Right cardiac atrium (tissue), 5 donors: ENCODE results near the gene CCDC88A. TPM values are rescaled to one million over a fixed set of nuclear protein-coding genes. Genes with fewer than 3 reads are reported as not detected.
"Not testable (repeated sequence)": the region's sequence is repeated elsewhere in the genome, so short reads cannot be mapped to it uniquely, and the experiment has no call there.

Source experiments
- ATAC-seq, 2 donors: fragments of 200-7000 bp; cut with Tn5 transposase; one replicate each; pipeline versions ENCODE4 v1.8.0 to v1.9.1; 2020; ENCODE audit warnings: moderate library complexity in 2 of 2, mild to moderate bottlenecking in 1 of 2
- DNase-seq, 3 donors: peaks; one replicate each; pipeline ENCODE4 v3.0.0-alpha.2; 2020
- H3K27ac ChIP-seq: one replicate; pipeline ENCODE4 v1.5.1; 2013; ENCODE audit warnings: mild to moderate bottlenecking, low read length, control low read depth, moderate library complexity
- H3K27me3 ChIP-seq: one replicate; pipeline ENCODE4 v1.6.1; 2013; ENCODE audit not compliant: control insufficient read depth, insufficient read depth
- H3K4me1 ChIP-seq: one replicate; pipeline ENCODE4 v1.6.1; 2013; ENCODE audit warnings: low read length; ENCODE audit not compliant: control insufficient read depth, insufficient read depth
- H3K4me3 ChIP-seq: one replicate; pipeline ENCODE4 v1.5.1; 2013; ENCODE audit warnings: low read length, control low read depth
- H3K9me3 ChIP-seq: one replicate; pipeline ENCODE4 v1.6.1; 2013; ENCODE audit warnings: low read length; ENCODE audit not compliant: control insufficient read depth
- WGBS: extraction: QIAGEN DNeasy Blood & Tissue Kit; methylation state at CpG from one replicate; pipeline ENCODE4 v1.1.7; 2013; 5-methylcytosine and 5-hydroxymethylcytosine counted together
- intact Hi-C, 4 donors: fragments of 100-400 bp; cut with DNase I; formaldehyde crosslinking; loops; one replicate each; pipeline versions ENCODE4 v1.11.0 to v1.14.0; 2022 to 2023
- polyA plus RNA-seq: library from polyadenylated mRNA; stranded (reverse); fragments of 200-250 nt; gene quantifications from one replicate; pipeline ENCODE4 v1.2.3, GENCODE V29; 2013
- total RNA-seq, 4 donors: library from RNA; stranded (reverse); fragmentation: NEBNext Ultra II Directional; extraction: Animal tissue kit (Norgen Biotek cat#: 25700); gene quantifications; one replicate each; pipeline ENCODE4 v1.2.1, GENCODE V29; 2021
- donor health status: healthy with polysubstance abuse.
- donor health status: DM: no; HTN: yes; CAD: no.
- donor health status: DM: no; HTN: no; CAD: no.
- donor health status: DM: no; HTN: yes; CAD: no; lungs with severe emphysema.
- donor health status: DM: yes; HTN: yes; CAD: no.

CCDC88A gene
- total and polyA plus RNA-seq, 5 donors = 18.1 to 40.6 (median 31.5) TPM

DNA sequence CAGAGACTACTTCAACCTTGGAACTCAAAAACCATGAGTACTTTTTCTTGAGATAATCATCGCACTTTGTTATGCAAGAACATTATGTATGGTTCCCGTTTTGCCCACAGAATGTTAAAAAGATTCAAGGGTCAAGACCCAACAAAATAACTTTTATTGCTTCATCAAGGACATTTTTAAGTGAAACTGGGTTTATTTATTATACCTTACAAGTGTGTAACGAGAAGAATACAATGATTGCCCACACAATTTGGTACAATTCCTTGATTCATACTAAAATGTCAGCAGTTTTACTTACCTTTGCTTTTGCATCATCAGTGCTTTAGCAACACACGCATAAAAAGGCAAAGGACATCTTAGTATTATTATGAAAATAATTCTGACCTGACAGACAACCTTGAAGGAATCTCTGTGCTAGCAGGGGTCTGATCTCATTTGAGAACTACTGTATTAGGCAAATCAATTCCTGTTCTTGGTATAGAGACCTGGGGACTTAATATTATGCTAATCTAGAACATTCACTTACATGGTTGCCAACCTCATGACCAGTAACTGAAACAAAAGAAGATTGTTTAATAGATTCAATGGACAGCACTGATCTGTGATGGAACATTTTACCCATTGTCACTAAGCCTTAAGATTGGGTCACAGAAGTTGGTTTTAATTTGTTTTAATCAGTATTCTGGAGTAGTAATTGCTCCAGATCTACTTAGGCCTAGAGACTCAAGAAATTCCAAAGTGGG is 16.2 kb downstream of the CCDC88A start:
- no peaks in the 10 kb centered on the region for H3K9me3 ChIP-seq
- 90% methylated on average over 4 of the region's 4 CpGs for WGBS
- H3K27ac ChIP-seq = no peak overlapping the region
- peaks cover under 1% of the 10 kb centered on the region for H3K4me1 ChIP-seq
- ATAC-seq = no peak
- no peak overlapping the region for H3K4me3 ChIP-seq
- no peak for DNase-seq
- intact Hi-C loops = no loop called here
- H3K27me3 ChIP-seq = no peaks in the 10 kb centered on the region

DNA sequence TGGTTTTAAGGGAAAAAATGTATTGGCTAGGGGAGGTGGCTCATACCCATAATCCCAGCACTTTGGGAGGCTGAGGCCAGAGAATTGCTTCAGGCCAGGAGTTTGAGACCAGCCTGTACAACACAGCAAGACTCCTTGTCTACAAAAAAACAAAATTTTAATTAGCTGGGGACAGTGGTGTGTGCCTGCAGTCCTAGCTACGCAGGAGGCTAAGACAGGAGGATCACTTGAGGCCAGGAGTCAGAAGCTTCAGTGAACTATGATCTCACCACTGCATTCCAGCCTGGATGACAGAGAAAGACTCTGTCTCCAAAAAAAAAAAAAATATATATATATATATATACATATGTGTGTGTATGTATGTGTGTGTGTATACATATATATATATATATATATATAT is 18.5 kb downstream of the CCDC88A start:
- Histone ChIP-seq H3K9me3 (no peaks in the 10 kb centered on the region), H3K4me1 (peaks cover 1% of the 10 kb centered on the region), H3K27me3 (no peaks in the 10 kb centered on the region), H3K27ac (no peak overlapping the region), H3K4me3 (no peak overlapping the region)
- no peak for DNase-seq
- WGBS = 98% methylated on average over 1 of the region's 1 CpG
- intact Hi-C loops = no loop called here
- no peak for ATAC-seq

- ATAC-seq = no peak
- 96% methylated on average over 2 of the region's 2 CpGs for WGBS
- DNase-seq = no peak
- Histone ChIP-seq H3K27me3 (no peaks in the 10 kb centered on the region), H3K27ac (no peak overlapping the region), H3K4me1 (peaks cover 1% of the 10 kb centered on the region), H3K9me3 (no peaks in the 10 kb centered on the region), H3K4me3 (no peak overlapping the region)
- intact Hi-C loops = no loop called here
Measured at GRCh38 chr2:55400332-55400731, 19.3 kb downstream of the CCDC88A start.

GRCh38 chr2:55399815-55400214 is 19.8 kb downstream of the CCDC88A start:
- DNase-seq = no peak
- H3K4me3 ChIP-seq = no peak overlapping the region
- intact Hi-C loops = no loop called here
- H3K9me3 ChIP-seq = no peaks in the 10 kb centered on the region
- H3K27me3 ChIP-seq = no peaks in the 10 kb centered on the region
- H3K27ac ChIP-seq = no peak overlapping the region
- ATAC-seq = no peak
- H3K4me1 ChIP-seq = peaks cover 1% of the 10 kb centered on the region

DNA sequence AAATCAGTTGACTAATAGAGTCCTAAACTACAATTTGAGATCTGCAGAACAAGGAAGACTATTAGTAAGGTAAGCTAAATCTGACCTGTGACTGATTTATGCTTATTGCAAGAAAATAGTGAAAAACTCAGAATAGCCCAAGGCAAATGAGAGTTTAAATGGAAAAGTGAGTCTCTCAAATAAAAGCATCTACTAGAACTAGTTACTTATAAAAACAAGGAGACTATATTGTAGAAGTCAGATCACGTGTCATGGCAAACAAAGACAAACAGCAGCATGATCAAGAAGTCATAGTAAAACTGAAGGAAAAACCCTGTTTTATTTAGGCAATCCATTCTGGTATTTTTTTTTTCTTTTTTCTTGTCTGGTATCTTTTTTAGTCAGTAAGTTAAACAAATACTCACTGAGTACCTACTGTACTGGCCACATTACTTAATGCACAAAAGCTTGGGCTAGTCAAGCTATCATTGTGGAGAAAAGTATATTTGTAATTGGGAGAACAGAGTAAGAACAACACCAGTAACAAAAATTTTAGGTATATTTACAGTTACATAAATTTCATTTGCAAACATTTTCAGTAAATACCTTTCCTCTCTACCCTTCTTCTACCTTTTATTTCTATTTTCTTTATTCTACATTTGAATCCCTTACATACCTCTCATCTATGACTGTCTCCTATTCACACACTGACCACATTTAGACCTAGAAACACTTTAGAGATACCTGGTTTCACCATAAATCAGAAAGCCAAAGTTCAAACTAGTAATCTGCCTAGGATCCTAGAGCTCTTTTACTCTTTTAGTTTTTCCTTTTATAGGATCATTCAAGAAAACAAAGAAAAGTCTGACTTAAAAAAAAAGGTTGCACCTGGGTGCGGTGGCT is 23.7 kb downstream of the CCDC88A start:
- Histone ChIP-seq H3K27ac (no peak overlapping the region), H3K9me3 (no peaks in the 10 kb centered on the region), H3K4me3 (no peak overlapping the region), H3K4me1 (peaks cover 1% of the 10 kb centered on the region), H3K27me3 (no peaks in the 10 kb centered on the region)
- DNase-seq = no peak
- intact Hi-C loops = no loop called here
- 76% methylated on average over 2 of the region's 2 CpGs for WGBS
- no peak for ATAC-seq

DNA sequence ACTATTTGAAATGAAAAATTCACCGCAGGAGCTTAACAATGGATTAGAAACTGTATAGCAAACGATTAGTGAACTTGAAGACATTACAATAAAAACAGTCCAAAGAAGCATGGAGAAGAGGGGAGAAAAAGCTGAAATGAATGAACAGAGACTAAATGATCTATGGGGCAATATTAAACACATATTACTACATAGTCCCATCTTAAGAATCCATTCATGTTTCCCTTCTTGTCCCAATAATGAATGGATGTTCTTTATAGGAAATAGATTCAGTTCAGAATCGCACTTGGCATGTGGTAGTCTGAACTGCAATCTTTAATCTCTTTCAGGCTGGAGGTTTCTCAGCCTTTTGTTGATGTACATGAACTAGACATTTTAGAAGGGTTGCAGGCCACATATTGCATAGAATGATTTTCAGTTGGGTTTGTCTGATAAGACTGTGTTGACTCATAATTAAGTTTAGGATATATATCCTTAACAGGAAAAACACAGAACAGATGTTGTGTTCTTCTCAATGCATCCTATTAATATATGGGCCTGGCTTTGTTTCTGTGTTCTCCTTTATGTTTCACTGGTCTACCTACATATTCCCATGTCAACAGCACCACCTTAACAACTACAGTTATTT is 27.9 kb downstream of the CCDC88A start:
- no peak for DNase-seq
- Histone ChIP-seq H3K27me3 (no peaks in the 10 kb centered on the region), H3K27ac (no peak overlapping the region), H3K9me3 (no peaks in the 10 kb centered on the region), H3K4me1 (no peaks in the 10 kb centered on the region), H3K4me3 (no peak overlapping the region)
- WGBS = 82% methylated on average over 3 of the region's 3 CpGs
- intact Hi-C loops = loop anchor here in 1 of 4 donors (5.0 kb wide), 1 partner anchor 201 kb away; no protein-coding TSS in a partner anchor
- no peak for ATAC-seq

GRCh38 chr2:55391155-55391554 is 28.5 kb downstream of the CCDC88A start:
- WGBS = 85% methylated on average over 2 of the region's 2 CpGs
- Histone ChIP-seq H3K27ac (no peak overlapping the region), H3K4me1 (no peaks in the 10 kb centered on the region), H3K4me3 (no peak overlapping the region), H3K27me3 (no peaks in the 10 kb centered on the region), H3K9me3 (no peaks in the 10 kb centered on the region)
- intact Hi-C loops = loop anchor here in 1 of 4 donors (5.0 kb wide), 1 partner anchor 201 kb away; no protein-coding TSS in a partner anchor
- no peak for ATAC-seq
- no peak for DNase-seq

DNA sequence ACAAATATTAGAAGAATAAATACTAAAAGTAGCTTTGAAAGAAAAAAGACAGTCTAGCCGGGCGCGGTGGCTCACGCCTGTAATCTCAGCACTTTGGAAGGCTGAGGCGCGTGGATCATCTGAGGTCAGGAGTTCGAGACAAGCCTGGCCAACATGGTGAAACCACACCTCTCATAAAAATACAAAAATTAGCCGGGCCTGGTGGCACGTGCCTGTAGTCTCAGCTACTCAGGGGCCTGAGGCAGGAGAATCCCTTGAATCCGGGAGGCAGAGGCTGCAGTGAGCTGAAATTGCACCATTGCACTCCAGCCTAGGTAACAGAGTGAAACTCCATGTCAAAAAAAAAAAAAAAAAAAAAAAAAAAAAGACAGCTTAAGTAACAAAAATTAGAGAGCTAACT is 34.1 kb downstream of the CCDC88A start:
- H3K9me3 ChIP-seq, DNase-seq: not testable (repeated sequence)

DNA sequence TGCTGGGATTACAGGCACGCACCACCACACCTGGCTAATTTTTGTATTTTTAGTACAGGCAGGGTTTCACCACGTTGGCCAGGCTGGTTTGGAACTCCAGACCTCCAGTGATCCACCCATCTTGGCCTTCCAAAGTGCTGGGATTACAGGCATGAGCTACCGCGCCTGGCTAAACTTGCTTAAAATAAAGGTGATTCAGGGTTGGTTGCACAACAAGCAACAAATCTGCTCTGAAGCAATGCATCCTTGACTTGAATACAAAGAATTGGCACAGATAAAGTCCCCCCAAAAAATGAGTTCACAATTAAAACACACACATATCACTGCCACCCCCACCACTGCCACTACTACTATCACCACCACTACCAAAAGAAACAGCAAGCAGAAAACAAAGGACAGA is 34.9 kb downstream of the CCDC88A start:
- no peak overlapping the region for H3K27ac ChIP-seq
- no peak overlapping the region for H3K4me3 ChIP-seq
- ATAC-seq (no peak), DNase-seq (no peak)
- no peaks in the 10 kb centered on the region for H3K4me1 ChIP-seq
- H3K27me3 ChIP-seq = no peaks in the 10 kb centered on the region
- intact Hi-C loops = no loop called here
- 97% methylated on average over 4 of the region's 4 CpGs for WGBS
- no peaks in the 10 kb centered on the region for H3K9me3 ChIP-seq

More for the DNA sequence above, 34.1 kb downstream of the CCDC88A start:
- H3K4me1 ChIP-seq, intact Hi-C loops, H3K4me3 ChIP-seq, ATAC-seq, H3K27ac ChIP-seq, H3K27me3 ChIP-seq: not testable (repeated sequence)
- WGBS = 96% methylated on average over 10 of the region's 10 CpGs

DNA sequence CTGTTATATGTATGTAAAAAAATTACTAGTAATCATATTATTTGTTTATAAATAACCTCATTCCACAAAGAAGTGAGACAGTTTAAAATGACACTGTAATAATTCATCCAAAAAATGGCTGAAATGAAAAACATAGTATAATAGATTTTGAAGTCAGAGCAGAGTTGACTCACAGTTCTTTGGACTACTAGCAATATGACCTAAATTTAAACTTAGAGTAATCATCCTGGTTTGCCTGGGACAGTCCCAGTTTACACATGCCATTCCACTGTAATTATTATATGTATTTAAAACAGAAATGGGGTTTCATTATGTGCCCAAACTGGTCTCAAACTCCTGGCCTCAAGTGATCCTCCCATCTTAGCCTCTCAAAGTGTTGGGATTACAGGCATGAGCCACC is 48.3 kb downstream of the CCDC88A start:
- DNase-seq (no peak), ATAC-seq (no peak)
- Histone ChIP-seq H3K4me1 (no peaks in the 10 kb centered on the region), H3K27me3 (no peaks in the 10 kb centered on the region), H3K27ac (no peak overlapping the region), H3K4me3 (no peak overlapping the region), H3K9me3 (no peaks in the 10 kb centered on the region)
- intact Hi-C loops = no loop called here

GRCh38 chr2:55370208-55370607 is 49.4 kb downstream of the CCDC88A start:
- no peaks in the 10 kb centered on the region for H3K27me3 ChIP-seq
- ATAC-seq (no peak), DNase-seq (no peak)
- intact Hi-C loops = no loop called here
- H3K4me3 ChIP-seq = no peak overlapping the region
- WGBS = over 99% methylated on average over 4 of the region's 4 CpGs
- no peaks in the 10 kb centered on the region for H3K9me3 ChIP-seq
- no peaks in the 10 kb centered on the region for H3K4me1 ChIP-seq
- H3K27ac ChIP-seq = no peak overlapping the region
